Kidney (tissue), 14 donors: ENCODE results near the gene SH3RF2. TPM values are rescaled to one million over a fixed set of nuclear protein-coding genes. Genes with fewer than 3 reads are reported as not detected.
"Not testable (repeated sequence)": the region's sequence is repeated elsewhere in the genome, so short reads cannot be mapped to it uniquely, and the experiment has no call there.

ENCODE experiments used
- DNase-seq, 5 donors: peaks; one replicate each; pipeline ENCODE4 v3.0.0-alpha.2; 2013 to 2020
- FAIRE-seq: peaks from 2 replicates; lab custom pipeline; 2012; peaks lifted over from hg19 to GRCh38; lab: Jason Lieb, UNC
- H3K27ac ChIP-seq, 2 donors: one replicate each; pipeline ENCODE4 v1.7.0; 2013; ENCODE audit warnings: low read depth in 2 of 2, low read length in 2 of 2, inconsistent platforms in 1 of 2
- H3K27me3 ChIP-seq: one replicate; pipeline ENCODE4 v1.7.1; 2013; ENCODE audit warnings: low read length, inconsistent platforms; ENCODE audit not compliant: control insufficient read depth, insufficient read depth
- H3K36me3 ChIP-seq, 3 donors: one replicate each; pipeline versions ENCODE4 v1.7.0 to v1.7.1; 2013; ENCODE audit warnings: low read length in 3 of 3, control low read depth in 1 of 3, inconsistent platforms in 1 of 3; ENCODE audit not compliant: insufficient read depth in 3 of 3, control insufficient read depth in 2 of 3
- H3K4me1 ChIP-seq, 3 donors: one replicate each; pipeline versions ENCODE4 v1.7.0 to v1.7.1; 2013; ENCODE audit warnings: low read length in 3 of 3, inconsistent platforms in 1 of 3, low read depth in 1 of 3; ENCODE audit not compliant: control insufficient read depth in 2 of 3, insufficient read depth in 2 of 3
- H3K4me3 ChIP-seq, 3 donors: one replicate each; pipeline versions ENCODE4 v1.7.0 to v1.8.1; 2013; ENCODE audit warnings: low read length in 3 of 3, control low read depth in 1 of 3, inconsistent platforms in 1 of 3
- H3K9ac ChIP-seq, 3 donors: one replicate each; pipeline versions ENCODE4 v1.7.0 to v1.7.1; 2013; ENCODE audit warnings: low read length in 3 of 3, control low read depth in 1 of 3, inconsistent platforms in 1 of 3
- H3K9me3 ChIP-seq, 3 donors: one replicate each; pipeline versions ENCODE4 v1.7.0 to v1.7.1; 2013; ENCODE audit warnings: low read length in 3 of 3, control low read depth in 1 of 3, inconsistent platforms in 1 of 3; ENCODE audit not compliant: control insufficient read depth in 2 of 3, insufficient read depth in 1 of 3
- intact Hi-C: fragments of 100-400 bp; cut with DNase I; formaldehyde crosslinking; loops from one replicate; pipeline ENCODE4 v1.11.1; 2022
- polyA plus RNA-seq: library from polyadenylated mRNA; stranded (reverse); fragments of 350-450 nt; fragmentation: Illumina TruSeq; extraction: RNeasy Lipid Tissue Mini Kit (QIAGEN cat#74804); gene quantifications from one replicate; pipeline ENCODE4 v1.2.3, GENCODE V29; 2014; ENCODE audit warnings: low read depth, low replicate concordance; ENCODE audit not compliant: insufficient read depth
- total RNA-seq: library from RNA; stranded (reverse); fragmentation: NEBNext Ultra II Directional; extraction: Animal tissue kit (Norgen Biotek cat#: 25700); gene quantifications from one replicate; pipeline ENCODE4 v1.2.1, GENCODE V29; 2021
- TF ChIP-seq, protein P1 (sequence below): IDR thresholded peaks from 3 replicates; pipeline ENCODE4 v1.5.1; 2012; ENCODE audit warnings: mild to moderate bottlenecking, moderate library complexity, borderline replicate concordance; ENCODE audit not compliant: insufficient read depth; ENCODE audit errors: extremely low read depth
- donor health status: control.
- donor health status: control.
- donor health status: control.
- donor health status: control.
- donor health status: control.
- donor health status: DM: yes; HTN: yes; CAD: no.
- donor health status: Normal renal cell carcinoma (clear cell type).

Gene SH3RF2
- total and polyA plus RNA-seq, 2 donors from 2014 or later: 1.3 to 4.9 TPM

DNA sequence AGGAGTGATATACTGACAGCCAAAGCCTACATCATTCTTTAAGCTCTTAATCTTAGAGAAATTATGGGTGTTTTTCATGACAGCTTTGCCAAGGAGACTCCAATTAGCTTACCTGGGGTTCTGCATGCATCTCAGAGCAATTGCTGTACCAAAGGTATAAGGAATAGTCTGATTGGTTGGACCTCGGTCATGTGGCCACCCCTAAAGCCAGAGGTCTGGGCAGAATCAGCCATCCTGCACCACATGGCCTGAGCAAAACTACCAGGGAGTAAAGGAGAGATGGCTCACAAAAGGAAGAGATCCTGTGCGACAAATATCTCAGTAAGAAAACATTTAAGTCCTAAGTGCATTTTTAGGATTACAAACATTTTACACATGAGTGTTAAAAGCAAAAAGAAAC, 25.6 kb downstream of the SH3RF2 start:
- H3K9me3 ChIP-seq: no peaks in the 10 kb centered on the region
- no peaks in the 10 kb centered on the region for H3K36me3 ChIP-seq
- intact Hi-C loops: no loop called here
- no peaks in the 10 kb centered on the region for H3K27me3 ChIP-seq
- no peak overlapping the region for H3K4me3 ChIP-seq
- H3K4me1 ChIP-seq: no peaks in the 10 kb centered on the region
- FAIRE-seq (no peak), DNase-seq (no peak)
- TF ChIP-seq, protein P1, sequence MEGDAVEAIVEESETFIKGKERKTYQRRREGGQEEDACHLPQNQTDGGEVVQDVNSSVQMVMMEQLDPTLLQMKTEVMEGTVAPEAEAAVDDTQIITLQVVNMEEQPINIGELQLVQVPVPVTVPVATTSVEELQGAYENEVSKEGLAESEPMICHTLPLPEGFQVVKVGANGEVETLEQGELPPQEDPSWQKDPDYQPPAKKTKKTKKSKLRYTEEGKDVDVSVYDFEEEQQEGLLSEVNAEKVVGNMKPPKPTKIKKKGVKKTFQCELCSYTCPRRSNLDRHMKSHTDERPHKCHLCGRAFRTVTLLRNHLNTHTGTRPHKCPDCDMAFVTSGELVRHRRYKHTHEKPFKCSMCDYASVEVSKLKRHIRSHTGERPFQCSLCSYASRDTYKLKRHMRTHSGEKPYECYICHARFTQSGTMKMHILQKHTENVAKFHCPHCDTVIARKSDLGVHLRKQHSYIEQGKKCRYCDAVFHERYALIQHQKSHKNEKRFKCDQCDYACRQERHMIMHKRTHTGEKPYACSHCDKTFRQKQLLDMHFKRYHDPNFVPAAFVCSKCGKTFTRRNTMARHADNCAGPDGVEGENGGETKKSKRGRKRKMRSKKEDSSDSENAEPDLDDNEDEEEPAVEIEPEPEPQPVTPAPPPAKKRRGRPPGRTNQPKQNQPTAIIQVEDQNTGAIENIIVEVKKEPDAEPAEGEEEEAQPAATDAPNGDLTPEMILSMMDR: no peak
- H3K9ac ChIP-seq: no peak overlapping the region
- H3K27ac ChIP-seq: no peak overlapping the region

- H3K27ac ChIP-seq, H3K4me3 ChIP-seq, H3K9me3 ChIP-seq, H3K27me3 ChIP-seq, FAIRE-seq, intact Hi-C loops, H3K4me1 ChIP-seq, H3K9ac ChIP-seq, H3K36me3 ChIP-seq, DNase-seq: not testable (repeated sequence)
Observed at GRCh38 chr5:145964008-145964407, 27.6 kb downstream of the SH3RF2 start.

GRCh38 chr5:145965804-145966203, 29.4 kb downstream of the SH3RF2 start:
- peak in 4 of 5 donors; percentile 29 to 56 (median 49) for DNase-seq
- FAIRE-seq: no peak

GRCh38 chr5:145967296-145967695, 30.9 kb downstream of the SH3RF2 start:
- Histone ChIP-seq H3K4me3 (no peak overlapping the region), H3K4me1 (no peaks in the 10 kb centered on the region), H3K9me3 (no peaks in the 10 kb centered on the region), H3K9ac (no peak overlapping the region), H3K27ac (no peak overlapping the region), H3K27me3 (no peaks in the 10 kb centered on the region), H3K36me3 (no peaks in the 10 kb centered on the region)
- TF ChIP-seq, protein P1: no peak
- no peak for DNase-seq
- no peak for FAIRE-seq
- intact Hi-C loops: no loop called here

More at GRCh38 chr5:145965804-145966203, 29.4 kb downstream of the SH3RF2 start:
- Histone ChIP-seq H3K27ac (no peak overlapping the region), H3K36me3 (no peaks in the 10 kb centered on the region), H3K27me3 (no peaks in the 10 kb centered on the region), H3K9ac (no peak overlapping the region), H3K4me3 (no peak overlapping the region), H3K4me1 (no peaks in the 10 kb centered on the region), H3K9me3 (no peaks in the 10 kb centered on the region)
- TF ChIP-seq, protein P1: no peak
- intact Hi-C loops: no loop called here
